Endodermal cell (in vitro differentiated cells): Measurements from ENCODE around the gene ELFN1. TPM values are rescaled to one million over a fixed set of nuclear protein-coding genes. Genes with fewer than 3 reads are reported as not detected.

Source experiments
- DNase-seq: peaks from one replicate; pipeline ENCODE4 v3.0.0-alpha.2; 2017
- H3K27ac ChIP-seq: 2 replicates; pipeline ENCODE4 v1.5.1; 2013; ENCODE audit warnings: mild to moderate bottlenecking, low read depth, low read length, moderate library complexity
- H3K27me3 ChIP-seq: 2 replicates; pipeline ENCODE4 v1.6.1; 2013; ENCODE audit warnings: mild to moderate bottlenecking, low read length, moderate library complexity; ENCODE audit not compliant: insufficient read depth, control insufficient read depth, poor library complexity, severe bottlenecking
- H3K36me3 ChIP-seq: 2 replicates; pipeline ENCODE4 v1.7.0; 2013; ENCODE audit warnings: mild to moderate bottlenecking, low read length, moderate library complexity; ENCODE audit not compliant: control insufficient read depth, insufficient read depth
- H3K4me1 ChIP-seq: one replicate; pipeline ENCODE4 v1.7.0; 2013; ENCODE audit warnings: low read length; ENCODE audit not compliant: control insufficient read depth, insufficient read depth
- H3K4me3 ChIP-seq: 2 replicates; pipeline ENCODE4 v1.5.1; 2013; ENCODE audit warnings: mild to moderate bottlenecking, low read length, moderate library complexity
- H3K9ac ChIP-seq: 2 replicates; pipeline ENCODE4 v1.6.1; 2013; ENCODE audit warnings: mild to moderate bottlenecking, low read length, moderate library complexity; ENCODE audit not compliant: poor library complexity, severe bottlenecking; ENCODE audit errors: extremely low read depth
- H3K9me3 ChIP-seq: 2 replicates; pipeline ENCODE4 v1.6.1; 2013; ENCODE audit warnings: mild to moderate bottlenecking, low read length, moderate library complexity; ENCODE audit not compliant: control insufficient read depth
- H3K27ac Mint-ChIP-seq: 2 replicates; pipeline ENCODE4 v1.8.0; 2020; ENCODE audit warnings: mixed read lengths
- H3K27me3 Mint-ChIP-seq: 2 replicates; pipeline ENCODE4 v1.8.0; 2021; ENCODE audit warnings: mild to moderate bottlenecking, mixed read lengths; ENCODE audit not compliant: insufficient read depth
- H3K36me3 Mint-ChIP-seq: 2 replicates; pipeline ENCODE4 v1.8.0; 2020; ENCODE audit warnings: low read depth, mixed read lengths
- H3K4me1 Mint-ChIP-seq: 2 replicates; pipeline ENCODE4 v1.8.0; 2020; ENCODE audit warnings: mixed read lengths
- H3K4me3 Mint-ChIP-seq: 2 replicates; pipeline ENCODE4 v1.8.0; 2020; ENCODE audit warnings: mild to moderate bottlenecking, moderate library complexity, mixed read lengths
- H3K9me3 Mint-ChIP-seq: 2 replicates; pipeline ENCODE4 v1.8.0; 2020; ENCODE audit warnings: mild to moderate bottlenecking, mixed read lengths
- CTCF ChIP-seq: fragments of 200-600 bp; sonication (generic); conservative IDR thresholded peaks from 2 replicates; pipeline ENCODE4 v1.5.0; 2021; ENCODE audit warnings: antibody characterized with exemption, mild to moderate bottlenecking
- WGBS, 2 experiments: methylation state at CpG; one replicate each; pipeline versions ENCODE4 v1.1.5 to v1.1.7; 2013; ENCODE audit warnings: missing lambda C conversion rate in 2 of 2, mixed read lengths in 1 of 2; ENCODE audit not compliant: insufficient coverage in 1 of 2, insufficient read length in 1 of 2; 5-methylcytosine and 5-hydroxymethylcytosine counted together
- total RNA-seq, 2 donors: library from RNA; stranded (reverse); fragmentation: NEBNext Ultra II Directional in 1 of 2; extraction: Animal tissue kit (Norgen Biotek cat#: 25700) in 1 of 2; gene quantifications; 2 replicates in 1 of 2; 3 replicates in 1 of 2; pipeline ENCODE4 v1.2.1, GENCODE V29; 2021

The ELFN1 gene
- total RNA-seq, 2 donors from 2014 or later, result 2.1 to 5.0 TPM

GRCh38 chr7:1752111-1752510 is 82.0 kb downstream of the ELFN1 start:
- no peaks in the 10 kb centered on the region for H3K9me3 ChIP-seq
- no peak for DNase-seq
- H3K9ac ChIP-seq, result no peak overlapping the region
- Mint-ChIP-seq H3K27ac (no peak overlapping the region), H3K9me3 (no peaks in the 10 kb centered on the region), H3K27me3 (peaks cover 10% of the 10 kb centered on the region), H3K4me1 (no peaks in the 10 kb centered on the region), H3K36me3 (no peaks in the 10 kb centered on the region), H3K4me3 (no peak overlapping the region)
- H3K27ac ChIP-seq, result no peak overlapping the region
- no peak for TF ChIP-seq CTCF
- peaks cover 8% of the 10 kb centered on the region for H3K27me3 ChIP-seq
- H3K4me1 ChIP-seq, result no peaks in the 10 kb centered on the region
- WGBS, 2 experiments, result 91 to 92% methylated on average over 7 to 9 of the region's 9 CpGs
- no peaks in the 10 kb centered on the region for H3K36me3 ChIP-seq
- H3K4me3 ChIP-seq, result no peak overlapping the region

- peaks cover 10% of the 10 kb centered on the region for H3K27me3 Mint-ChIP-seq
- Histone ChIP-seq H3K27me3 (peaks cover 8% of the 10 kb centered on the region), H3K9ac (no peak overlapping the region), H3K9me3 (no peaks in the 10 kb centered on the region), H3K36me3 (no peaks in the 10 kb centered on the region), H3K4me1 (no peaks in the 10 kb centered on the region), H3K4me3 (no peak overlapping the region), H3K27ac (no peak overlapping the region)
- no peak for TF ChIP-seq CTCF
- H3K9me3 Mint-ChIP-seq, result no peaks in the 10 kb centered on the region
- no peaks in the 10 kb centered on the region for H3K4me1 Mint-ChIP-seq
- no peak overlapping the region for H3K4me3 Mint-ChIP-seq
- no peaks in the 10 kb centered on the region for H3K36me3 Mint-ChIP-seq
- no peak overlapping the region for H3K27ac Mint-ChIP-seq
- DNase-seq, result no peak
- 86 to 87% methylated on average over 15 to 21 of the region's 21 CpGs for WGBS, 2 experiments
Measured at GRCh38 chr7:1752771-1753563, 82.9 kb downstream of the ELFN1 start.

- WGBS, 2 experiments, result 93 to 96% methylated on average over 3 to 10 of the region's 10 CpGs
- no peaks in the 10 kb centered on the region for H3K4me1 Mint-ChIP-seq
- no peaks in the 10 kb centered on the region for H3K36me3 Mint-ChIP-seq
- Histone ChIP-seq H3K36me3 (no peaks in the 10 kb centered on the region), H3K27me3 (peaks cover 8% of the 10 kb centered on the region), H3K9me3 (no peaks in the 10 kb centered on the region), H3K4me3 (no peak overlapping the region), H3K9ac (no peak overlapping the region), H3K27ac (no peak overlapping the region), H3K4me1 (no peaks in the 10 kb centered on the region)
- no peak overlapping the region for H3K4me3 Mint-ChIP-seq
- TF ChIP-seq CTCF, result no peak
- no peak for DNase-seq
- no peaks in the 10 kb centered on the region for H3K9me3 Mint-ChIP-seq
- H3K27me3 Mint-ChIP-seq, result peaks cover 12% of the 10 kb centered on the region
- no peak overlapping the region for H3K27ac Mint-ChIP-seq
Measured at GRCh38 chr7:1753564-1753867, 83.4 kb downstream of the ELFN1 start.
